GM18873 (cell line): ENCODE data around the gene RASL11B.
A peak's percentile ranks its signal among the peaks of the same experiment; 100 is the strongest.

Source experiments
- ATAC-seq: cut with Tn5 transposase; IDR thresholded peaks from one replicate; pipeline ENCODE4 v1.9.1; 2021; ENCODE audit warnings: mild to moderate bottlenecking, moderate library complexity, moderate number of reproducible peaks; ENCODE audit not compliant: unreplicated experiment, low FRiP score

The RASL11B gene

DNA sequence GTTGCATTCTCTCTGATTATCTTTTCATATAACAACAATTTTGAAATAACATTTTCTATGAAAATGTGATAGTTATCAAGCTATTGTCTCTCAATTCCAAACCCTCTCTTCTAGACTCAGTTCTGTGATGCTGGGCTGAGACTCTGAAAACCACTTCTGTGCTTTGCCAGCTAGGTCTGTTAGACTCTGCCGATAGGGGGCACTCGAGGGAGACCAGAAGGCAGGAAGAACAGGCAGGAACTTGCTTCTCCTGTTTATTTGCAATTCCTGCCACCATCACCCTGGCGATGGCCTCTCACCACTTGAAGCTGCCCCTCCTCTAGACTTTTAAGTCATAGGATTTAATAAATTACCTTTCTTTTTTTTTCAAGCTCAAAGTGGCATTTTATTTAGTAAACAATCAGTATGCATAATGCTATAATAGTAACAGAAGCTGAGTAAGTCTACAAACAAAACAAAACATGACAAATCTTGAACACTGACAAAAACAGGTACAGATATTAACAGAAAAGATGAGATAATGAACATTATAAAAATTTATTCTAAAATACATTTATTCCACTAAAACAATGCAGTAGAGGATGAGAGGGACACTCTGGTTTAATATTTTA is 49.7 kb downstream of the RASL11B start:
- peak; percentile 71 for ATAC-seq

DNA sequence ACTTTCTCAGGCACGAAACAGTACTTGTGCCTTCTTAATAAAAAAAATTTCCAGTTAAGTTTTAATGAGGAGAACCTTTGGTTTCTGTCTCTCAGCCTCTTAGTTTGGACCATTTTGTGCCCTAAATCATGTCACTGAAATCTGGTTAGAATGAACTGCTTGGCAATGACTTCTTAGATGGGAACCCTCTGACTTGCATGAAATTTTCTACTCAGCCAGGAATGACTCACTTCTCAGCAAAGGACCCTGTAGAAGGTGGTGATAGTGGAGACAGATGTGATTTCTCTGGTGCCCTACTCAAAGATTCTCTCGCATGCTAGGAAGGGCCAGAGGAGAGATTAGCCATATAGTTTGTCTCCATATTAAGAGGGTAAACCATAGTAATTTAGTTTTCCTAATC is 50.5 kb downstream of the RASL11B start:
- no peak for ATAC-seq

DNA sequence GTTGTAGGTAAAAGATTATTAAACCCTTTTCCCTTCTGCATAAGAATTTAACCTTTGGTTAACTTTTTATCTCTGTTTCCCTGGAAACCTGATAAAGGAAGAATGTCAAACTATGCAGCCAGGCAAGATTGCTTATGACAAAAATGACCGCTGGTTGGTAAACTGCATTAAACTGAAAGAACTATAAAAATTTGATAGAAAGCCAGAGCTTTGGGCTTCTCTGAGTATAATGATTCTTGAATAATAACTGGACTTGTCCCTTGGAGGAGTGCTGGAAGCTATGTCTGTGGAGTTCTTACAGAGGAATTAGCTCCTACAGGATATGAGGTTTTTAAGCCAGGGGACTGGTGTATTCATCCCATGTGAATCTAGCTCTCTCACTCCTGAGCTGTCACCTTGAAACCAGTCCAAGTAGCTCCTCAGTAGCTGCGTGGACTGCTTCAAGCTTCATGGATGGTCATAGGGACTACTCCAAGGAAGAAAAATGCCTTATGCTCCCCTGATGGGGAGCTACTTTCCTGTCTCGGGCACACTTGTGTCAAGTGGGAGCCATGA is 52.0 kb downstream of the RASL11B start:
- ATAC-seq = no peak

DNA sequence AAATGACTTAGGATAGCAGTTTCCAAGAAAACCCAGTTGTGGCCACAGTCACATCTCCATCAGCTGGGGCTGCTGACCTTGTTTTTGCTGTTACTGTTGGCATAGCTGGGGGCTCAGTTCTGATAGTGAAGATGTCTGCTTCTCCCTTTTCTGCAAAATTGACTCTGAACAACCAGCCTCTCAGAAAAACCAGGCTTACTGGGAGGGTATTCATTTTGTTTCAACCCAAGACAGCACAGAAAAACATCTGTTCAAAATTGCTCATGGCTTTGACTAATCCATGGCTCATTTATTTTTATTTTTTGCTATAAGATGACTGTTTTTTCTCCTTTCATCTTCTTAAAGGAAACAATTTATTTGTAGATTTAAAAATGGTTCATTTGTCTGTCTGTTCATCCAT is 53.1 kb downstream of the RASL11B start:
- no peak for ATAC-seq

DNA sequence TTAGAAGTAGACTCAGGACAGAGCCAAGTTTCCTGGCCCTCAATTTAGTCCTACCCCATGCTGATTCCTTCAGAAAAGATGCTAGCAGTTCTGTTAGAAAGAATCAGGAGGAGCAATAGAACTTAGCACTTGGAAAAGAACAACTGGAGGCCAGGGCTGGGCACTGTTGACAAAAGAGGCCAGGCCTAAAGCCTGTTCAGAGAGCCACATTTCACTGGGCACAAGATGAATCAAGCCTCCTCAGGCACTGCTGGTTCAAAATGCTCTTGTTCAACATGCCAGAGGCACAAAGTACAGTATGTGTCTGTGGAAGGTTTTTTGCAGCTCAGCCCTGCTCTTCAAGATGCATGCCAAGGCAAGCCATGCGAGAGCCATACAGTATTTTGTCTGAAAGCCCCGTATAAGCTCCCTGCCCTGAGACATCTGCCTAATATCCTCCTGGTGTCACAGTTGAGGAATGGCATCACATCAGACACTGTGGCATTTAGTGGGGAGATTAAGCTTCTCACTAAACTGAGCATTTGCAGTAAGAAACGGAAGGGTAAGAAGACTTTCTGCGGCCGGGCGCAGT is 53.7 kb downstream of the RASL11B start:
- ATAC-seq = no peak
